ENCODE measurements around the gene ARHGAP23. TPM values are rescaled to one million over a fixed set of nuclear protein-coding genes. Genes with fewer than 3 reads are reported as not detected.
"Not testable (repeated sequence)": the region's sequence is repeated elsewhere in the genome, so short reads cannot be mapped to it uniquely, and the experiment has no call there.

ARHGAP23 gene
- total and polyA plus RNA-seq, 5 donors = 40.7 to 96.9 (median 74.0) TPM

DNA sequence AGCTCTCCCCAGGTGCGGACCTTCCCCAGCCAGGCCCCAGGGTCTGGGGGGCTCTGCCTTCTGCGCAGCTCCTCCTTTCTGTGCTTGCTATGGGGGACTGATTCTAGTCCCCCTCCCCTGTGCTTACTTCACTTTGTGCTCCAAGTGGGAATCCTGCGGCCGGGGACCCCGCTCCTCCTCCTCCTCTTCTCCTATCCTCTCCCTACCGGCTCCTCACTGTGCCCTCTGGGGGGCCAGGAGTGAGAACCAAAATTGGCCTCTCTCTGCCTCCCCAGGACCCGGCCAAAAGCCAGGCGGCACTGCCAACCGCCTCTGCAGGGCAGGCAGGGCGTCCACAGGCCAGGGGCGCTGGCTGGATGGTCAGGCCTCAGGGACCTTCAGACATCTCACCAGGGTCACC, 103.5 kb downstream of the ARHGAP23 start:
- H3K9me3 ChIP-seq (ENCODE audit: control insufficient read depth, low read length); ATAC-seq: not testable (repeated sequence)

DNA sequence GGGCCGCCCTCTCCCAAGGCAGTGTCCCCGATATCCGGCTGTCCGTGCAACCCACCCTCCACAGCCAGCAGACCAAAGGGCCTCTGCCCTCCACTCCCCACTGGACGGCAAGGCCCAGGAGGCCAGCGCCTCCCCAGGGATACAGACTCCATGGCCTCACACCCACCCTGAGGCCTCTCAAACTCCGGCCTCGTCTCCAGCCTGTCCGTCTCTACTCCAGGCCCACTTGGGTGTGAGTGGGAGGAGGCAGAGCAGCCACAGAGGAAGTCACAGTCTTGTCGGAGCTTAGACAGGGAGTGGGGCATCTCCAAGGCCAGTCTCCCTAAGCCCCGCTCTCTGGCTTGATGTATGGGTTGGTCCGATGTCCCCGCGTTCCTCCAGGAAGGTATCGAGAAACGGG, 104.2 kb downstream of the ARHGAP23 start:
- WGBS = 74% methylated on average over 16 of the region's 16 CpGs
- intact Hi-C loops (cut with DNase I) = no loop called here
- H3K27ac ChIP-seq (ENCODE audit: low read length) = no peak overlapping the region
- peak in 1 of 2 donors; percentile 18 for ATAC-seq
- H3K27me3 ChIP-seq (ENCODE audit: control insufficient read depth, insufficient read depth) = no peaks in the 10 kb centered on the region
- H3K9me3 ChIP-seq (ENCODE audit: control insufficient read depth, low read length) = no peaks in the 10 kb centered on the region
- no peaks in the 10 kb centered on the region for H3K4me1 ChIP-seq (ENCODE audit: control insufficient read depth, insufficient read depth, low read length)
- DNase-seq = no peak
- H3K4me3 ChIP-seq (ENCODE audit: low read length) = no peak overlapping the region

More for the DNA sequence above, 103.5 kb downstream of the ARHGAP23 start:
- H3K4me1 ChIP-seq (ENCODE audit: control insufficient read depth, insufficient read depth, low read length); H3K27me3 ChIP-seq (ENCODE audit: control insufficient read depth, insufficient read depth); intact Hi-C loops (cut with DNase I); DNase-seq; H3K4me3 ChIP-seq (ENCODE audit: low read length); H3K27ac ChIP-seq (ENCODE audit: low read length): not testable (repeated sequence)
- 75% methylated on average over 11 of the region's 11 CpGs for WGBS

DNA sequence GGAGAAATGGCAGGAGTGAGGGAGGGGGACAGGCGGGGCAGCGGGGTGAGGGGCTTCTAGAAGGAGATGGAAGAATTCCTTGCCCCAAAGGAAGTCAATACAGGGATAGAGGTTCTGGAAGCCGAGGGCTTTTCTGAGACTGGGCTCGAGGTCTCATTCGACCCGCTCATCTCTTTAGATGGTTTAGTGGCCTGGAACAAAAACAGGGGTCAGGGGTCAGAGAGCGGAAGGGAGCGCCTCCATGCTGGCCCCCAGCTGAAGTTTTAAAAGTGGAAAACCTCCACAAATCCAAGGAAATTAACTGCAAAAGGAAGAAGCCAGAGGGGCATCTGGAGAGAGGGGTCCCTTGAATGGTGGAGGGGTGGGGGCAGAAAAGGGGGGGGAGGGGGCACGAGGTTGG, 105.0 kb downstream of the ARHGAP23 start:
- ATAC-seq (no peak), DNase-seq (no peak)
- no peaks in the 10 kb centered on the region for H3K4me1 ChIP-seq (ENCODE audit: control insufficient read depth, insufficient read depth, low read length)
- intact Hi-C loops (cut with DNase I) = no loop called here
- H3K9me3 ChIP-seq (ENCODE audit: control insufficient read depth, low read length) = no peaks in the 10 kb centered on the region
- H3K27me3 ChIP-seq (ENCODE audit: control insufficient read depth, insufficient read depth) = no peaks in the 10 kb centered on the region
- H3K4me3 ChIP-seq (ENCODE audit: low read length) = no peak overlapping the region
- H3K27ac ChIP-seq (ENCODE audit: low read length) = no peak overlapping the region
- WGBS = 60% methylated on average over 9 of the region's 9 CpGs

DNA sequence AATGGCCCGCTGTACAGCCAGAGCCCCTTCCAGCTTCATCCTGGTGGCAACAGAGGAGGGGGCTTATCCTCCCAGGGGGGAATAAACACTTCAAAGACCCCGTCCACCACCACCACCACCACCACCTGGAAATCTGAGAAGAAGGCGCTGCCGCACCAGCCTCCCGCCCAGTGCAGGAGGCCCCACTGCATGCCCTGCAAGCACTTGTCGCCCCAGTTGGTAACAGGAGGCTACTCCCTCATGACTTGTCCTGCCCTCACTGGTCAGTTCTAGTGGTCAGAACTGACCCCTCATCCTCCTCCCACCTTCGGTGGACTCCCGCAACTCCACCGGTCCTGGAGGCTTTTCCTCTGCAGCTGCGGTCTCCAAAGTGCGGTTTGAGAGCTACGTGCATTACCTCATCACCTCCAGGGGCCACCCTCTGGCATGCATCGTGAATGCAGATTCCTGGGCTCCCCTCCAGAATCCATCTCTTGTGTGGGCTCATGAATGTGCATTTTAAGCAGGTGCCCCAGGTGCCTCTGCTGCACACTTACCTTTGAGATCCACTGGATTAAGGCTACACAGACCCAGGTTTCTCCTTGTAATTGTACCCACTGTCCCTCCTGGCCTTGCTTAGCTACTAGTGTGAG, 105.7 kb downstream of the ARHGAP23 start:
- ATAC-seq (no peak), DNase-seq (no peak)
- no peaks in the 10 kb centered on the region for H3K4me1 ChIP-seq (ENCODE audit: control insufficient read depth, insufficient read depth, low read length)
- H3K4me3 ChIP-seq (ENCODE audit: low read length) = no peak overlapping the region
- H3K27me3 ChIP-seq (ENCODE audit: control insufficient read depth, insufficient read depth) = no peaks in the 10 kb centered on the region
- WGBS = 65% methylated on average over 13 of the region's 13 CpGs
- H3K27ac ChIP-seq (ENCODE audit: low read length) = no peak overlapping the region
- H3K9me3 ChIP-seq (ENCODE audit: control insufficient read depth, low read length) = no peaks in the 10 kb centered on the region
- intact Hi-C loops (cut with DNase I) = no loop called here

DNA sequence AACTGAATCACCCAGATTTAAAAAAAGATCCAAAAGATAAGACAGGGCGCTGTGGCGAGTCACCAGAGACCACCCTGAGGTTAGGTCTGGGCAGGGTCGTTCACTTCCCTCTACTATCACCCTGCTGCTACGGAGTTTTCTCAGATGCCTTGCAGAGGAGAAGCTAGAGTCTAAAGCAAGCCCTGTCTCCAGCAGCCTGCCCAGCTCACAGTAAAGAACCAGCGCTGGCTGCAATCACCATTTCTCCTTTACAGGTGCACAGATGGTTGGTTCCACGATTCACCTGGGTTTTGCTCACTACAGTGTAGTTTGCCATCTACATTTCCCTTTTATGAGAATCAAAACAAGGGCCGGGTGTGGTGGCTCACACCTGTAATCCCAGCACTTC, 106.2 kb downstream of the ARHGAP23 start:
- ATAC-seq (no peak), DNase-seq (no peak)
- no peaks in the 10 kb centered on the region for H3K9me3 ChIP-seq (ENCODE audit: control insufficient read depth, low read length)
- 64% methylated on average over 7 of the region's 7 CpGs for WGBS
- H3K4me1 ChIP-seq (ENCODE audit: control insufficient read depth, insufficient read depth, low read length) = no peaks in the 10 kb centered on the region
- no peak overlapping the region for H3K4me3 ChIP-seq (ENCODE audit: low read length)
- no peak overlapping the region for H3K27ac ChIP-seq (ENCODE audit: low read length)
- no peaks in the 10 kb centered on the region for H3K27me3 ChIP-seq (ENCODE audit: control insufficient read depth, insufficient read depth)
- intact Hi-C loops (cut with DNase I) = no loop called here

DNA sequence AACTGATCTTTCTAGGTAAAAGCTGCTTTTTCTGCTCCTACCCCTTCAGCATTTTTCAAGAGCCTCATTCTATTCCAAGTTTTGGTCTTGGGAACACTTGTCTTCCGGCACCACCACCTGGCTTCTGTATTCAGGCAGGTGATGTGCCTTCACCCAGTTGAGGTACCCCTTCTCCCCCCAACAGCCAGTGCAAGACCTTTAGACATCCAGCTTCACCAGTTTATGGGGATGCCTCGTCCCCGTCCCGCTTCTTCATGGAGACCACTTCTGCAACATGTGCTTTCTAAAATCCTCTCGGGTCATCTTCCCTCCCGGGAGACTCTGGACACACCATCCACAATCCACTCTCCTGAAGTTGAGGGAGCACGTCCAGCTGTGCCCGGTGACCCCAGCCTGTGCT, 107.6 kb downstream of the ARHGAP23 start:
- H3K9me3 ChIP-seq (ENCODE audit: control insufficient read depth, low read length) = no peaks in the 10 kb centered on the region
- WGBS = 74% methylated on average over 8 of the region's 8 CpGs
- no peak overlapping the region for H3K4me3 ChIP-seq (ENCODE audit: low read length)
- H3K27ac ChIP-seq (ENCODE audit: low read length) = no peak overlapping the region
- intact Hi-C loops (cut with DNase I) = no loop called here
- DNase-seq (no peak), ATAC-seq (no peak)
- H3K4me1 ChIP-seq (ENCODE audit: control insufficient read depth, insufficient read depth, low read length) = no peaks in the 10 kb centered on the region
- H3K27me3 ChIP-seq (ENCODE audit: control insufficient read depth, insufficient read depth) = no peaks in the 10 kb centered on the region

DNA sequence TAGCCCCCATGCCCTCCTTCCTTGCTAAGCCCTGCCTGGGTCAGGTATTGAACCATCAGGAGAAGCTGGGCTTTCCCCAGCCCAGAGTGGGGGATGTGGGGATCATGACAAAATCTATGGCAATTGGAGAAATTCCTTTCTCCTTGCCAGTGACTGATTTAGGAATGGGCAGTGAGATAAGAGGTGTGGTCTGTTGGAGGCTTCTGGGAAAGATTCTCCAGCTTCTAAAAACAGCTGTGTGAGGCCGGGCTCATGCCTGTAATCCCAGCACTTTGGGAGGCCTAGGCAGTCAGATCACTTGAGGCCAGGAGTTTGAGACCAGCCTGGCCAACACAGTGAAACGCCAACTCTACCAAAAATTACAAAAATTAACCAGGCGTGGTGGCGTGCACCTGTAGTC, 108.4 kb downstream of the ARHGAP23 start:
- intact Hi-C loops (cut with DNase I) = no loop called here
- ATAC-seq = peak in 1 of 2 donors; percentile 12
- Histone ChIP-seq H3K27me3 (ENCODE audit: control insufficient read depth, insufficient read depth) (no peaks in the 10 kb centered on the region), H3K9me3 (ENCODE audit: control insufficient read depth, low read length) (no peaks in the 10 kb centered on the region), H3K4me3 (ENCODE audit: low read length) (no peak overlapping the region), H3K27ac (ENCODE audit: low read length) (no peak overlapping the region), H3K4me1 (ENCODE audit: control insufficient read depth, insufficient read depth, low read length) (no peaks in the 10 kb centered on the region)
- DNase-seq = no peak
- WGBS = 78% methylated on average over 4 of the region's 4 CpGs

DNA sequence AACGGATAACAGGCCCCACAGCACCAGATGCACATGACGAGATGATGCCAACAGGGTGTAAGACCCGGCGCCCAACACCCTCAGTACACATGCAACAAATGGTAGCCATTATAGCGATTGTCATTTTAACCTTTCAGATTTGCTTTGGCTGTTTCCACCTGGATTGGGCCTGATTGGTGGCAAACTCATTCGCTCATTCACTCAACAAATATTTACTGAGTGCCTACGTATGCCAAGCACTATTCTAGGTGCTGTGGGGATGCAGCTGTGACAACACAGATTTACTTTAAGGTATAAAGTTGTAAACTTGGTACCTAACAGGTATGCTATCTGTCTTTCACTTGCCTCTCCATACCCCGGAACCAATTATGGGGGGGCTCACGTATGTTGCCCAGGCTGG, 110.6 kb downstream of the ARHGAP23 start:
- no peaks in the 10 kb centered on the region for H3K27me3 ChIP-seq (ENCODE audit: control insufficient read depth, insufficient read depth)
- H3K4me1 ChIP-seq (ENCODE audit: control insufficient read depth, insufficient read depth, low read length) = no peaks in the 10 kb centered on the region
- WGBS = 85% methylated on average over 9 of the region's 9 CpGs
- H3K27ac ChIP-seq (ENCODE audit: low read length) = no peak overlapping the region
- intact Hi-C loops (cut with DNase I) = no loop called here
- no peak for DNase-seq
- no peaks in the 10 kb centered on the region for H3K9me3 ChIP-seq (ENCODE audit: control insufficient read depth, low read length)
- ATAC-seq = no peak
- no peak overlapping the region for H3K4me3 ChIP-seq (ENCODE audit: low read length)

DNA sequence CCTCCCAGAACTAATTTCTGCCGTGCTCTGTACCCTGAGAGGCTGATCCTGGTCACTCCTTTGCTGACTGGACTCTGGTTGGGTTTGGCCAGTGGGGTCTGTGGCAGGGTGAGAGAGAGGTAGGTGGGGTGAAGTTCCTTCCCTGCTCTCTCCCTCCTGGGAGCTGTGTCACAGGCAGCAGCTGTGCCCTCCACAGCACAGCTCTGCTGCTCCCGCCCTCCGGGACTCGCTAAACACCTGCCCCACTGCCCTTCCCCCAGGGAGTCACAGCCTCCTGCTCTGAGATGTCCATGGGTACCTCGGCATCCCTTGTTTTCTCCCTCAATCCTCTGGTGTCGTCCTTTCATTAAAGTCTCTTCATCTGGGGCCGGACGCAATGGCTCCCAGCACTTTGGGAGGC, 111.1 kb downstream of the ARHGAP23 start:
- intact Hi-C loops (cut with DNase I) = no loop called here
- Histone ChIP-seq H3K4me1 (ENCODE audit: control insufficient read depth, insufficient read depth, low read length) (no peaks in the 10 kb centered on the region), H3K27me3 (ENCODE audit: control insufficient read depth, insufficient read depth) (no peaks in the 10 kb centered on the region), H3K4me3 (ENCODE audit: low read length) (no peak overlapping the region), H3K9me3 (ENCODE audit: control insufficient read depth, low read length) (no peaks in the 10 kb centered on the region), H3K27ac (ENCODE audit: low read length) (no peak overlapping the region)
- WGBS = 78% methylated on average over 8 of the region's 8 CpGs
- ATAC-seq = no peak
- DNase-seq = peak in 1 of 3 donors; percentile 24

DNA sequence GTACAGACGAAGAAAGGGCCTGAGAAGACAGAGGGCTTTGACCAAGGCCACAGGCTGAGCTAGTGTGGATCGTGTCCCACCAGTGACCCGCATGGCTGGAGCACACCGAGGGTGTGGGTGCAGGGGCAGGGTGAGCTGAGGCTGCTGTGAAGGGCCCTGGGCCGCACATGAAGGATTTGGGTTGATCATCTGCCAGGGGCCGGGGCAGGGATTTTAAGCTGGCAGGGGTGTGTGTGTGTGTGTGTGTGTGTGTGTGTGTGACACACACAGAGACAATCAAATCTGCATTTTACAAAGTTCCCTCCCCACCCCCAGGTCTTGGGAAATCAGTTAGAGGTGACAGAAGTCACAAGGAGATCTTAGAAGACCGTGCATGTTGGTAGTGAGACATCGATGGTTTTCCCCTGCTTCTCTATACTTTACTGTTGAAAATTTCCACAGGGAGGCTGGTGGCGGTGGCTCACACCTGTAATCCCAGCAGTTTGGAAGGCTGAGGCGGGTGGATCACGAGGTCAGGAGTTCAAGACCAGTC, 112.3 kb downstream of the ARHGAP23 start:
- Histone ChIP-seq H3K4me3 (ENCODE audit: low read length) (no peak overlapping the region), H3K4me1 (ENCODE audit: control insufficient read depth, insufficient read depth, low read length) (no peaks in the 10 kb centered on the region), H3K27ac (ENCODE audit: low read length) (no peak overlapping the region), H3K27me3 (ENCODE audit: control insufficient read depth, insufficient read depth) (no peaks in the 10 kb centered on the region), H3K9me3 (ENCODE audit: control insufficient read depth, low read length) (no peaks in the 10 kb centered on the region)
- ATAC-seq (no peak), DNase-seq (peak in 1 of 3 donors; percentile 31)
- 77% methylated on average over 11 of the region's 11 CpGs for WGBS
- intact Hi-C loops (cut with DNase I) = no loop called here

DNA sequence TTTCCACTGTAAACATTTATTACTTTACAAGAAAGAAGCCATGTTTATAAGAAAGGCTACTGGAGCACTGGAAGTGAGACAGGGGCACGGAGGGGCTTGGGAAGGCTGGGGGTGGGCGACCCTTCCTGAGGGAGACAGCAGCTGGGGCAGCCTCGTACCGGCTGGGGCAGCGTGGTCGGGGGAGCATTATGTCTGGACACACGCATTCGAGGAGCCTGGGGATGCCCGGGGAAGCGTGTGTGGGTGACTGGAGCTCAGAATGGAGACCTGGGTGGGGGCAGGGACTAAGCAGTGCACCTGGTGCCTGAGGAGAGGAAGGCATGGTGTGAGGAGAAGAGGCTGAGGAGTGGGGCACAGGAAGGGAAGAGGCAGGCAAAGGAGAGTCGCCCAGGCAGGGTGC, 113.0 kb downstream of the ARHGAP23 start:
- H3K27ac ChIP-seq (ENCODE audit: low read length) = no peak overlapping the region
- no peaks in the 10 kb centered on the region for H3K4me1 ChIP-seq (ENCODE audit: control insufficient read depth, insufficient read depth, low read length)
- no peak overlapping the region for H3K4me3 ChIP-seq (ENCODE audit: low read length)
- H3K9me3 ChIP-seq (ENCODE audit: control insufficient read depth, low read length) = no peaks in the 10 kb centered on the region
- intact Hi-C loops (cut with DNase I) = no loop called here
- 83% methylated on average over 11 of the region's 11 CpGs for WGBS
- ATAC-seq (no peak), DNase-seq (peak in 1 of 3 donors; percentile 45)
- no peaks in the 10 kb centered on the region for H3K27me3 ChIP-seq (ENCODE audit: control insufficient read depth, insufficient read depth)

DNA sequence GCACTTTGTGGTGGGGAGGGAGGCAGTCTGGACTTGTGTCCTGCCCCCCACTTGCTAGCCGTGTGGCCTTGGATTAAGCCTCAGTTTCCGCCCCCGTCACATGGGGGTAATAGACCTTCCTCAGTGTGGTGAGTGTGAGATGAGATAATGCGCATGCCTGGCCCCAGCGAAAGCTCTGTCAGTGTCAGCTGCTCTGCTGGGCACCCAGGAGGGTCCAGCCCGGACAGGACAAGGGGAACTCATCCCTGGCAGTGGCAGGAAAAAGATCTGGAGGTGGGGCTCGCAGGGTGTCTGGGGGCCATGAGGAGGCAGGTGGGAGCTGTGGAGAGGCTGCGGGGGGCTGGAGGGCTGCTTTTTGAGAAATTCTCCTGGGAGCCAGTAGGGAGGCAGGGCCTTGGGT, 114.0 kb downstream of the ARHGAP23 start:
- Histone ChIP-seq H3K4me3 (ENCODE audit: low read length) (no peak overlapping the region), H3K4me1 (ENCODE audit: control insufficient read depth, insufficient read depth, low read length) (no peaks in the 10 kb centered on the region), H3K27me3 (ENCODE audit: control insufficient read depth, insufficient read depth) (no peaks in the 10 kb centered on the region), H3K27ac (ENCODE audit: low read length) (no peak overlapping the region), H3K9me3 (ENCODE audit: control insufficient read depth, low read length) (no peaks in the 10 kb centered on the region)
- DNase-seq = no peak
- ATAC-seq = no peak
- intact Hi-C loops (cut with DNase I) = no loop called here
- WGBS = 63% methylated on average over 8 of the region's 8 CpGs

Measured in right cardiac atrium (tissue), 5 donors.